ENCODE results near the gene TGFBR3.

DNA sequence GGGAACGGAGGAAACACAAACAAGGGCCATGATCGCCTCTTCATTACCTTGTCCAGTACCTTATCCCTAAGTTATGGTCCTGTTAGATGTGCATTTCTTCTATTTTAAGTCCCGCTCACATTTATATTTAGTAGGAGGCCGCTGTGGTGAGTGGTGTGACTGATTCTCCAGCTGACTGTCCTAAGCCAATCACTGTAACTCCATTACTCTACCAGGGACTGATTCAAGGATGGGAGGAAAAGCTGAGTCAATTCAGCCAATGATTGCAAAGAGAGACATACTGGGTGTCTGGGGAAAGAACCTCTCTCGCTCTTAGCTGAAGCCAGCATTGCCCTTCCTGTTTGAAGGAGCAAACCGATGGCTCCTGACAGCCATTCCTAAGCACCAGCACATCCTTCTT, 59.7 kb downstream of the TGFBR3 start:
- TF ChIP-seq POLR2A (IDR thresholded peaks at IDR 0.05; ENCODE audit: low read length) (no peak), GATA1 (IDR thresholded peaks at IDR 0.05; ENCODE audit: low read depth, low read length) (no peak)

All from erythroblast (primary cell).